OCI-M1 (cell line): Measurements from ENCODE around the gene TUBB2B.
"Not testable (repeated sequence)": the region's sequence is repeated elsewhere in the genome, so short reads cannot be mapped to it uniquely, and the experiment has no call there.

Experiments
- DNase-seq: peaks from one replicate; lab custom pipeline; 2025; lab: John Stamatoyannopoulos, UW

Gene TUBB2B

GRCh38 chr6:3186974-3187382 lies 40.5 kb downstream of the TUBB2B start:
- DNase-seq: no peak

- no peak for DNase-seq
Observed at GRCh38 chr6:3183066-3183465, 44.4 kb downstream of the TUBB2B start.

- no peak for DNase-seq
Observed at GRCh38 chr6:3181105-3181504, 46.3 kb downstream of the TUBB2B start.

- DNase-seq: not testable (repeated sequence)
Observed at GRCh38 chr6:3179945-3180344, 47.5 kb downstream of the TUBB2B start.

GRCh38 chr6:3178666-3179065 lies 48.8 kb downstream of the TUBB2B start:
- not testable (repeated sequence) for DNase-seq

- peak; percentile 70 for DNase-seq
Observed at GRCh38 chr6:3176562-3177355, 50.7 kb downstream of the TUBB2B start.

- no peak for DNase-seq
Observed at GRCh38 chr6:3175715-3176402, 51.6 kb downstream of the TUBB2B start.
